Prostate gland (tissue), 2 donors: ENCODE results near the gene DCAF10.
"Not testable (repeated sequence)": the region's sequence is repeated elsewhere in the genome, so short reads cannot be mapped to it uniquely, and the experiment has no call there.

ENCODE experiments used
- CTCF ChIP-seq, 4 experiments: fragments of 200-600 bp in 2 of 4; fragments of 450-650 bp in 2 of 4; sonication (generic) in 2 of 4; IDR thresholded peaks; 1 replicate in 3 of 4; 2 replicates in 1 of 4; pipeline ENCODE4 v1.5.1; 2016 to 2019; ENCODE audit warnings: antibody characterized with exemption in 4 of 4, mild to moderate bottlenecking in 2 of 4, moderate library complexity in 2 of 4
- POLR2A ChIP-seq: fragments of 450-650 bp; IDR thresholded peaks from one replicate; pipeline ENCODE4 v1.6.1; 2016; ENCODE audit warnings: antibody characterized with exemption, mild to moderate bottlenecking
- POLR2AphosphoS5 ChIP-seq: sonication (generic); formaldehyde crosslinking; IDR thresholded peaks from one replicate; pipeline ENCODE4 v1.6.1; 2017; ENCODE audit warnings: antibody characterized with exemption

GRCh38 chr9:37891042-37891441, 90.4 kb downstream of the DCAF10 start:
- TF ChIP-seq POLR2A; CTCF (IDR thresholded peaks at IDR 0.05); POLR2AphosphoS5: not testable (repeated sequence)
